H1 (cell line): ENCODE results near the gene RIPPLY2. TPM values are rescaled to one million over a fixed set of nuclear protein-coding genes. Genes with fewer than 3 reads are reported as not detected.

ENCODE experiments used
- CTCF ChIA-PET: fragments of 300-600 bp; sonication (Branson Sonifier 250); formaldehyde crosslinking; loops from one replicate; lab custom pipeline; 2021; ENCODE audit not compliant: partially characterized antibody; lab: Charles Lee
- POLR2A ChIA-PET: fragments of 300-600 bp; sonication (Branson Sonifier 250); formaldehyde crosslinking; loops from one replicate; lab custom pipeline; 2021; ENCODE audit warnings: inconsistent platforms; ENCODE audit not compliant: partially characterized antibody; lab: Charles Lee
- DNase-seq, 2 experiments: peaks; one replicate each; pipeline versions ENCODE4 v3.0.0 to v3.0.0-alpha.2; 2010 to 2022; ENCODE audit warnings: low spot score in 2 of 2, low read depth in 1 of 2, mixed read lengths in 1 of 2
- FAIRE-seq: peaks from 2 replicates; lab custom pipeline; 2011; peaks lifted over from hg19 to GRCh38; lab: Jason Lieb, UNC
- H2AFZ ChIP-seq: 2 replicates; pipeline ENCODE4 v1.8.1; 2012; ENCODE audit warnings: low read length, inconsistent platforms
- H2AK5ac ChIP-seq: 2 replicates; pipeline ENCODE4 v1.6.1; 2013; ENCODE audit warnings: low read depth, low read length
- H2BK120ac ChIP-seq: replicated peaks from 2 replicates; pipeline ENCODE3; 2013; ENCODE audit warnings: low read depth, low read length, inconsistent platforms
- H2BK12ac ChIP-seq: 2 replicates; pipeline ENCODE4 v1.6.1; 2013; ENCODE audit warnings: low read depth, low read length
- H2BK15ac ChIP-seq: 2 replicates; pipeline ENCODE4 v1.6.1; 2013; ENCODE audit warnings: low read length
- H2BK20ac ChIP-seq: 2 replicates; pipeline ENCODE4 v1.6.1; 2013; ENCODE audit warnings: low read length
- H2BK5ac ChIP-seq: 2 replicates; pipeline ENCODE4 v1.6.1; 2013; ENCODE audit warnings: low read depth, low read length
- H3K14ac ChIP-seq: 2 replicates; pipeline ENCODE4 v1.6.1; 2013; ENCODE audit warnings: inconsistent platforms; ENCODE audit not compliant: insufficient read length
- H3K18ac ChIP-seq: 2 replicates; pipeline ENCODE4 v1.6.1; 2013; ENCODE audit warnings: low read length; ENCODE audit errors: extremely low read depth
- H3K23ac ChIP-seq: 2 replicates; pipeline ENCODE4 v1.6.1; 2013; ENCODE audit warnings: inconsistent platforms; ENCODE audit not compliant: insufficient read length
- H3K23me2 ChIP-seq: 2 replicates; pipeline ENCODE4 v1.6.1; 2013; ENCODE audit warnings: low read depth, low read length
- H3K27ac ChIP-seq: 2 replicates; pipeline ENCODE4 v1.6.1; 2011; ENCODE audit warnings: low read depth, low read length, inconsistent platforms
- H3K27me3 ChIP-seq, 4 experiments: replicated peaks in 1 of 4; 1 replicate in 1 of 4; 2 replicates in 3 of 4; pipeline versions ENCODE4 v1.6.1 to v1.8.1; 2011 to 2013; ENCODE audit warnings: low read length in 3 of 4, mild to moderate bottlenecking in 3 of 4, inconsistent platforms in 2 of 4, mixed read lengths in 2 of 4, moderate library complexity in 1 of 4; ENCODE audit not compliant: control insufficient read depth in 3 of 4, insufficient read depth in 3 of 4; ENCODE audit errors: extremely low read depth in 1 of 4
- H3K36me3 ChIP-seq, 4 experiments: 2 replicates each; pipeline versions ENCODE4 v1.6.1 to v1.8.1; 2011 to 2013; ENCODE audit warnings: mild to moderate bottlenecking in 4 of 4, low read length in 3 of 4, moderate library complexity in 2 of 4, control low read depth in 1 of 4, inconsistent platforms in 1 of 4; ENCODE audit not compliant: insufficient read depth in 4 of 4, control insufficient read depth in 2 of 4
- H3K4ac ChIP-seq: replicated peaks from 2 replicates; pipeline ENCODE3; 2013; ENCODE audit warnings: low read length, low read depth, mixed read lengths, inconsistent platforms; ENCODE audit not compliant: insufficient read length
- H3K4me1 ChIP-seq, 4 experiments: replicated peaks in 1 of 4; 1 replicate in 1 of 4; 2 replicates in 3 of 4; pipeline versions ENCODE4 v1.6.1 to v1.8.1; 2011 to 2013; ENCODE audit warnings: low read length in 3 of 4, inconsistent platforms in 2 of 4, mixed read lengths in 1 of 4; ENCODE audit not compliant: insufficient read depth in 4 of 4, control insufficient read depth in 3 of 4
- H3K4me2 ChIP-seq, 2 experiments: 2 replicates each; pipeline versions ENCODE4 v1.6.1 to v1.8.1; 2011 to 2013; ENCODE audit warnings: low read depth in 2 of 2, low read length in 2 of 2, control low read depth in 1 of 2, inconsistent platforms in 1 of 2, mild to moderate bottlenecking in 1 of 2; ENCODE audit not compliant: insufficient read depth in 1 of 2
- H3K4me3 ChIP-seq, 4 experiments: fragments of 200-600, 300-600 bp in 1 of 4; sonication (generic), shearing (Covaris generic), sonication (Bioruptor Twin) in 1 of 4; 2 replicates each; pipeline versions ENCODE4 v1.5.1 to v1.8.1; 2011 to 2016; ENCODE audit warnings: low read length in 4 of 4, low read depth in 3 of 4, control low read depth in 2 of 4, inconsistent platforms in 2 of 4, mild to moderate bottlenecking in 2 of 4, mixed read lengths in 1 of 4, moderate library complexity in 1 of 4; ENCODE audit not compliant: insufficient read depth in 2 of 4; ENCODE audit errors: extremely low read depth in 1 of 4
- H3K56ac ChIP-seq: replicated peaks from 2 replicates; pipeline ENCODE3; 2013; ENCODE audit warnings: low read depth, mild to moderate bottlenecking, mixed read lengths, low read length, inconsistent platforms; ENCODE audit not compliant: insufficient read length
- H3K79me1 ChIP-seq: 2 replicates; pipeline ENCODE4 v1.6.1; 2013; ENCODE audit warnings: low read depth, low read length, control low read depth
- H3K79me2 ChIP-seq, 2 experiments: 2 replicates each; pipeline versions ENCODE4 v1.6.1 to v1.8.1; 2012 to 2013; ENCODE audit warnings: low read length in 2 of 2, mild to moderate bottlenecking in 2 of 2, inconsistent platforms in 1 of 2; ENCODE audit not compliant: insufficient read depth in 2 of 2, control insufficient read depth in 1 of 2
- H3K9ac ChIP-seq, 4 experiments: replicated peaks in 1 of 4; 1 replicate in 1 of 4; 2 replicates in 3 of 4; pipeline versions ENCODE4 v1.6.1 to v1.8.1; 2011 to 2013; ENCODE audit warnings: low read depth in 3 of 4, low read length in 3 of 4, control low read depth in 2 of 4, mild to moderate bottlenecking in 2 of 4, moderate library complexity in 2 of 4, inconsistent platforms in 1 of 4; ENCODE audit errors: extremely low read depth in 1 of 4
- H3K9me3 ChIP-seq, 2 experiments: 2 replicates each; pipeline versions ENCODE4 v1.6.1 to v1.8.1; 2012 to 2013; ENCODE audit warnings: mild to moderate bottlenecking in 2 of 2, moderate library complexity in 2 of 2, control low read depth in 1 of 2, inconsistent platforms in 1 of 2, low read depth in 1 of 2, low read length in 1 of 2, mixed read lengths in 1 of 2; ENCODE audit not compliant: insufficient read depth in 2 of 2
- H4K20me1 ChIP-seq, 2 experiments: replicated peaks in 1 of 2; 2 replicates each; pipeline versions ENCODE3 to v1.8.1; 2011 to 2013; ENCODE audit warnings: inconsistent platforms in 2 of 2, low read length in 2 of 2, mild to moderate bottlenecking in 1 of 2; ENCODE audit not compliant: insufficient read depth in 2 of 2, control insufficient read depth in 1 of 2
- H4K5ac ChIP-seq: 2 replicates; pipeline ENCODE4 v1.6.1; 2013; ENCODE audit warnings: low read length, low read depth, mixed read lengths, inconsistent platforms; ENCODE audit not compliant: insufficient read length
- H4K8ac ChIP-seq: 2 replicates; pipeline ENCODE4 v1.8.0; 2013; ENCODE audit warnings: mild to moderate bottlenecking, moderate library complexity, low read length, inconsistent platforms; ENCODE audit not compliant: insufficient read depth; ENCODE audit errors: extremely low read depth
- H4K91ac ChIP-seq: replicated peaks from 2 replicates; pipeline ENCODE3; 2013; ENCODE audit warnings: low read length, mixed read lengths, inconsistent platforms; ENCODE audit not compliant: insufficient read length
- CREB1 ChIP-seq: IDR thresholded peaks from 2 replicates; pipeline ENCODE4 v1.6.1; 2012; ENCODE audit warnings: inconsistent platforms
- GABPA ChIP-seq: IDR thresholded peaks from 2 replicates; pipeline ENCODE4 v1.6.1; 2011; ENCODE audit warnings: mild to moderate bottlenecking, low read length, moderate library complexity, borderline replicate concordance; ENCODE audit not compliant: insufficient read depth
- KDM1A ChIP-seq: fragments of 200-600, 300-600 bp; sonication (generic); IDR thresholded peaks from 2 replicates; pipeline ENCODE4 v1.7.1; 2016; ENCODE audit warnings: mild to moderate bottlenecking, low read length, borderline replicate concordance
- RNF2 ChIP-seq: fragments of 200-900, 300-1000 bp; sonication (generic); IDR thresholded peaks from 2 replicates; pipeline ENCODE4 v1.7.1; 2016; ENCODE audit warnings: borderline replicate concordance, low read depth, mild to moderate bottlenecking, antibody characterized with exemption, low read length; ENCODE audit not compliant: poor library complexity, severe bottlenecking; ENCODE audit errors: missing control alignments
- SAP30 ChIP-seq: fragments of 300-600 bp; sonication (generic); IDR thresholded peaks from 2 replicates; pipeline ENCODE4 v1.7.1; 2012; ENCODE audit warnings: low read length, moderate library complexity, mild to moderate bottlenecking, inconsistent platforms; ENCODE audit not compliant: insufficient read depth, insufficient replicate concordance
- TCF12 ChIP-seq: IDR thresholded peaks from 2 replicates; pipeline ENCODE4 v1.6.1; 2011; ENCODE audit warnings: low read depth, mild to moderate bottlenecking, low read length
- polyA plus RNA-seq, 7 experiments: library from polyadenylated mRNA; depleted of rRNA in 3 of 7; stranded (reverse) in 5 of 7; unstranded in 2 of 7; fragments of >200 nt in 5 of 7; fragments of 200-250 nt in 2 of 7; gene quantifications; 1 replicate in 5 of 7; 2 replicates in 1 of 7; 4 replicates in 1 of 7; pipeline versions ENCODE4 v1.2.1 to v1.2.3, GENCODE V29; 2011 to 2013; ENCODE audit warnings: missing spikeins in 2 of 7, mixed read lengths in 2 of 7
- total RNA-seq: library from RNA; stranded (reverse); fragmentation: NEBNext Ultra II Directional; extraction: Animal tissue kit (Norgen Biotek cat#: 25700); gene quantifications from 2 replicates; pipeline ENCODE4 v1.2.1, GENCODE V29; 2021

The RIPPLY2 gene
- total and polyA plus RNA-seq, 2 of the 8 experiments (the other 6 are each of a cell fraction or from before 2014, with no cell fraction given): 0.74 to 1.5 TPM

DNA sequence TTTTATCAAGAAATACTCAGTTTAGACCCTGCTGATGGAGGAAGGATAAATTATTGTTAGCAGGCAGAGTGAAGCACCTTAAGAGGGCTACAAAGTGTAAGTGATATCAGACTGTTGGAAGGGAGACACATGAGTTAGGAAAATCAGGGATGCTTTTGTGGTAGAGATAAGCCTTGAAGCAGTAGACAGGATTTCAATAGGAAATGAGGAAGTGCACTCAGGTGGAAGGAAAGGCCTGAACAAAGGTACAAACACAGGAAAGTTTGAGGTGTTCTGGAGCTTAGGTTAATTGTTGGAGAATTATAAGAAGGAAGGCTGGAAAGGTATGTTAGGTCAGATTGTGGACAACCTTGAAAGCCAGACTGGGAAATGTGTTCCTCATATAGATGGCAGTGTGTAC is 13.9 kb downstream of the RIPPLY2 start:
- Histone ChIP-seq H2BK120ac (no peak overlapping the region), H3K36me3 (peaks cover 0 to 30% (median 18%) of the 10 kb centered on the region in 4 experiments; a peak in 5 of 8 replicates), H3K4me3 (no peak overlapping the region), H3K79me1 (no peaks in the 10 kb centered on the region), H4K8ac (no peak overlapping the region), H3K18ac (no peak overlapping the region), H3K9ac (no peak overlapping the region), H3K79me2 (peaks cover 0 to 12% of the 10 kb centered on the region in 2 experiments; a peak in 3 of 4 replicates), H2BK15ac (no peak overlapping the region), H2BK5ac (no peak overlapping the region), H2BK12ac (no peak overlapping the region), H3K4me2 (no peak overlapping the region), H3K4me1 (no peaks in the 10 kb centered on the region), H2BK20ac (no peak overlapping the region), H2AFZ (no peak overlapping the region), H3K56ac (no peak overlapping the region), H4K20me1 (no peaks in the 10 kb centered on the region), H4K5ac (no peak overlapping the region), H3K4ac (no peak overlapping the region), H3K9me3 (peaks cover 13 to 19% of the 10 kb centered on the region in 2 experiments; a peak in 3 of 4 replicates), H3K23me2 (no peaks in the 10 kb centered on the region), H3K23ac (no peak overlapping the region), H2AK5ac (no peak overlapping the region), H3K27me3 (no peaks in the 10 kb centered on the region), H4K91ac (no peak overlapping the region), H3K14ac (no peak overlapping the region), H3K27ac (no peak overlapping the region)
- no peak for FAIRE-seq
- POLR2A ChIA-PET: no interaction called here
- no peak for DNase-seq
- TF ChIP-seq RNF2 (no peak), TCF12 (no peak), KDM1A (no peak), GABPA (no peak), SAP30 (no peak), CREB1 (no peak)
- CTCF ChIA-PET: no interaction called here
